HUES64 (cell line): Measurements from ENCODE around the gene ALPG.
"Not testable (repeated sequence)": the region's sequence is repeated elsewhere in the genome, so short reads cannot be mapped to it uniquely, and the experiment has no call there.

Source experiments
- H3K27ac ChIP-seq: 2 replicates; pipeline ENCODE4 v1.7.0; 2013; ENCODE audit warnings: low read depth, low read length, inconsistent platforms
- H3K27me3 ChIP-seq: 2 replicates; pipeline ENCODE4 v1.6.1; 2013; ENCODE audit warnings: mild to moderate bottlenecking, low read length; ENCODE audit not compliant: insufficient read depth
- H3K36me3 ChIP-seq: 2 replicates; pipeline ENCODE4 v1.6.1; 2013; ENCODE audit warnings: mild to moderate bottlenecking, low read length; ENCODE audit not compliant: insufficient read depth
- H3K4me1 ChIP-seq: 2 replicates; pipeline ENCODE4 v1.6.1; 2013; ENCODE audit warnings: mild to moderate bottlenecking, low read length, moderate library complexity; ENCODE audit not compliant: insufficient read depth
- H3K4me3 ChIP-seq: 2 replicates; pipeline ENCODE4 v1.5.1; 2013; ENCODE audit warnings: mild to moderate bottlenecking, low read length, moderate library complexity
- H3K9ac ChIP-seq: 2 replicates; pipeline ENCODE4 v1.6.1; 2013; ENCODE audit warnings: mild to moderate bottlenecking, low read depth, low read length
- H3K9me3 ChIP-seq: 2 replicates; pipeline ENCODE4 v1.6.1; 2013; ENCODE audit warnings: low read depth, low read length; ENCODE audit not compliant: insufficient read depth
- WGBS: fragments of 150-250, 120-280 bp; methylation state at CpG from one replicate; pipeline ENCODE4 v1.1.7; 2013; ENCODE audit warnings: missing lambda C conversion rate; 5-methylcytosine and 5-hydroxymethylcytosine counted together

The ALPG gene

DNA sequence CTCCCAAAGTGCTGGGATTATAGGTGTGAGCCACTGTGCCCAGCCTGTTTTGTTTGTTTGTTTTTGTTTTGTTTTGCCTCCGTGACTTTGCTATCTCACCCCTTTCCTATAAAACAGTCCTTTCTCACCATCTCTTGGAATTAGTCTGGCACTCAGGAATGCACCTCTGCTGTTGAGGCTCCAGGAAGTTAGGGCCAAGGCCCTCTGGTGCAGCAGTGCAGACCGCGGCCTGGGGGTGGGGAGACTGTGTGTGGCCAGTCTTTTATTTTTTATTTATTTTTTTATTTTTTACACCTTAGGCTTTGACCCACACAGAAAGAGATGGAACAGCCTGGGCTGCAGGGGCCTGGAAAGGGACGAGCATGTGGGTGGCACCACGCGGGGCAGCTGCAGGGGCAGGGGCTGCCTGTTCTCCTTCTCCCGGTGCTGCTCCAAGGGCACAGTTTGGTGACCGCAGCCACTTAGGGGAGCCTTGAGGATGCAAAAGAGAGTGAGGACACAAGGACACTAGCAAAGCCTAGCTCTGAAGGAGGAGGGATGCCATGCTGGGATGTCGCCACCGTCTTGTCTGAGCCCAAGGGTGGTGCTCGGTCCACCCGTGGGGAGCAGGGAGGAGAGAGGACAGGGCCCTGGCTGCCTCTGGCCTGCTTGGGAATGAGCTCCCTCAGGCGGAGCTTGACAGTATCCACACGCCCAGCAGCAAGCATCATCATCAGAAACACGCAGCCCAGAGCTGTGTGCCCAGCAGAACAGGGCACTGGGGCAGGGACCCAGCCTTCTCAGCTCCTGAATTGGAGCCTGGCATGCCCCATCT, 29.9 kb downstream of the ALPG start:
- 87% methylated on average over 12 of the region's 15 CpGs for WGBS
- 0 out of 2 replicates have a peak, but pooled peaks cover 3% of the 10 kb centered on the region for H3K4me1 ChIP-seq
- H3K27me3 ChIP-seq: no peaks in the 10 kb centered on the region; the same call in 1 of the 2 replicates

DNA sequence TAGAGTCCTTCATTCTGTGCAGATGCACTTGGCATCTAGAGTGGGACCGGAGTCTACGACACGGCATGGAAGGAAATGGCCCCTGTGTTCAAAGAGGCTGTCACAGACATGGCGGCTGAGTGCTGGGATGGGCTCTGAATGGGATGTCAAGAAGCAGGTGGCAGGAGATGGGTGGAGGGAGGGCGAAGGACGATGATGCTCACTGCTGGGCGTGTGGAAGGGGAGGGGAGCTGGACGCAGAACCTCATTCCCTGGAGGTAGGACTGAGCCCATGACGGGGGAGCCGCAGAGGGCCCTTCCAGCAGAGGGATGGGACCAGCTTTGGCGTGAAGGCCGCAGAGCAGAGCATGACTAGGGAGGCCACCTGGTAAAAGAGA, 30.5 kb downstream of the ALPG start:
- H3K4me3 ChIP-seq: no peak overlapping the region
- H3K27me3 ChIP-seq: no peaks in the 10 kb centered on the region; the same call in 1 of the 2 replicates

More for the DNA sequence above, 29.9 kb downstream of the ALPG start:
- no peaks in the 10 kb centered on the region for H3K9me3 ChIP-seq
- H3K27ac ChIP-seq: no peak overlapping the region
- H3K9ac ChIP-seq: no peak overlapping the region
- H3K4me3 ChIP-seq: no peak overlapping the region
- no peaks in the 10 kb centered on the region for H3K36me3 ChIP-seq

DNA sequence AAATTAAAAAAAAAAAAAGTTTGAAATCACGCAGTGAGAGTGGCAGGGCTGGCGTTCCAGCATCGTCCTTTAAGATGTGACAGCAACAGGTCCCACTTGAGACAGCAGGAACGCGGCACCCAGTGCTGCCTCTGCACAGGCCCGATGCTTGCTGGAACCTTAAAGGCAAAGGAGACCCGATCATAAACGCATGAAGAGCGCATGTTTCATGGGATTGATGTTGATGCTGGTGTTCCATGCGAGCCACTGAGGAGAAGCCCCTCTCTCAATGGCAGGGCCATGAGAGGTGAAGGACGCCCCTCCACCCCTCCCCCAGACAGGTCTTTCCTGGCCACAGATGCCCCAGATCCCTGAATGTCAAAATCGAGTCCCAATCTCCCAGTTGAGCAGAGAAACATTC, 31.4 kb downstream of the ALPG start:
- Histone ChIP-seq H3K9ac (no peak overlapping the region), H3K27ac (no peak overlapping the region), H3K4me3 (no peak overlapping the region), H3K9me3 (no peaks in the 10 kb centered on the region), H3K4me1 (no peaks in the 10 kb centered on the region), H3K36me3 (no peaks in the 10 kb centered on the region), H3K27me3 (no peaks in the 10 kb centered on the region; the same call in 1 of the 2 replicates)
- 90% methylated on average over 12 of the region's 12 CpGs for WGBS

More for the DNA sequence above, 30.5 kb downstream of the ALPG start:
- Histone ChIP-seq H3K27ac (no peak overlapping the region), H3K4me1 (0 out of 2 replicates have a peak, but pooled peaks cover 3% of the 10 kb centered on the region), H3K36me3 (no peaks in the 10 kb centered on the region), H3K9me3 (no peaks in the 10 kb centered on the region), H3K9ac (no peak overlapping the region)
- WGBS: 94% methylated on average over 12 of the region's 12 CpGs

DNA sequence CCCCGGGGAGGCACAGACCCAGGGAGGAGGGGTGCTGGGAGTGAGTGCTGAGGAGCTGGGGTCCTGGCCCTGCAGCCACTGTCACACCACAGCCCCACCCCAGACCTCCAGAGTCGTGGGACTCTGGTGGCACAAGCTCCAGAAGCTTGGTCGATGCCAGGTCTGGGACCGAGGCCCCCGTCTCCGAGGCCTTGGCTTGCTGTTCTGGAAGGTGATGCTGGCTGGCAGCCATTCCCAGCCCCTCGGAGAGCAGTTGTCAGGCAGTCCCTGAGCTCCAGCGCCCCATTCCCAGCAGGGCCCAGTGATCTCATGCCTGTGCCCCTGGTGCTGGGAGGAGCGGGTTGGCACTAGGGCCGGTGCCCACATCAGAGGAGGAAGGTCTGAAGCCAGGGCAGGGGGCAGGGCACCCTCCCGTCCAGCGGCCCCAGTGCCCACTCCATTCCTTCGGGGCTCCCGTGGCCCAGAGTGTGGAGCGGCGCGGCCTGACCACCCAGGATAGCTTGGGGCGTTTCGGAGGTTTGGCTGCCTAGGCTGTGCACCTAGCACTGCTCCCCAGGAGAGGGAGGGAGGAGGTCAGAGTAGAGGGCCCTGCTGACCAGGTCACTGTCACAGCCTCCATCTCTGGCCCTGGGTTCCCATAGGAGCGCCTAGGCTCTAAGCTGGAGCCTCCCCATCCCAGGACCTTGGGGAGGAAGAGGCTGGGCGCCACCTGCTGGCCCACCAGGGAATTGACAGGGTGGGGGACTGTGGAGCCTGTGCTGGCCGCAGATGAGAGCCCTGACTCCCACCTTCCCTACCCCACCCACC, 32.5 kb downstream of the ALPG start:
- Histone ChIP-seq H3K9me3 (no peaks in the 10 kb centered on the region), H3K36me3 (no peaks in the 10 kb centered on the region), H3K4me1 (no peaks in the 10 kb centered on the region), H3K4me3 (no peak overlapping the region), H3K27me3 (no peaks in the 10 kb centered on the region; the same call in 1 of the 2 replicates), H3K27ac (no peak overlapping the region), H3K9ac (no peak overlapping the region)
- 84% methylated on average over 20 of the region's 22 CpGs for WGBS

DNA sequence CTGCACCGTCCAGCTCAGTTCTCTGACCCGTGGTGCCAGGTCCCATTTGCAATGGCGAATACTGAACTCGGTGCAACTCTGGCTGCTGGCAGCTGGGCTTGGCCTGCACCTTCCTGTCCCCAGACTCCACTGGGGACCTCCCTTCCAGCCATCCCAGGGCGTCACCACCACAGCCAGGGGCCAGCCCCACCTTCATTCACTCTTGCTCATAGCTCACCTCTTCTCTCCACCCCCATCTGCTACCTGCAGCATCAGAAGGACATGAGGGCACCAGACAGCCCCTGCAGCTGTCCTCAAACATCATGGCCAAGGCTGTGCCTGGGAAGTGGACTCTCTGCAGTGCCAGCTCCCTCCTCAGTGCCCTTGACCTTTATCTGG, 33.1 kb downstream of the ALPG start:
- H3K4me1 ChIP-seq: no peaks in the 10 kb centered on the region
- no peak overlapping the region for H3K4me3 ChIP-seq
- H3K9ac ChIP-seq: no peak overlapping the region
- no peak overlapping the region for H3K27ac ChIP-seq
- no peaks in the 10 kb centered on the region for H3K9me3 ChIP-seq
- H3K36me3 ChIP-seq: no peaks in the 10 kb centered on the region
- 33% methylated on average over 4 of the region's 5 CpGs for WGBS
- H3K27me3 ChIP-seq: no peaks in the 10 kb centered on the region; the same call in 1 of the 2 replicates

DNA sequence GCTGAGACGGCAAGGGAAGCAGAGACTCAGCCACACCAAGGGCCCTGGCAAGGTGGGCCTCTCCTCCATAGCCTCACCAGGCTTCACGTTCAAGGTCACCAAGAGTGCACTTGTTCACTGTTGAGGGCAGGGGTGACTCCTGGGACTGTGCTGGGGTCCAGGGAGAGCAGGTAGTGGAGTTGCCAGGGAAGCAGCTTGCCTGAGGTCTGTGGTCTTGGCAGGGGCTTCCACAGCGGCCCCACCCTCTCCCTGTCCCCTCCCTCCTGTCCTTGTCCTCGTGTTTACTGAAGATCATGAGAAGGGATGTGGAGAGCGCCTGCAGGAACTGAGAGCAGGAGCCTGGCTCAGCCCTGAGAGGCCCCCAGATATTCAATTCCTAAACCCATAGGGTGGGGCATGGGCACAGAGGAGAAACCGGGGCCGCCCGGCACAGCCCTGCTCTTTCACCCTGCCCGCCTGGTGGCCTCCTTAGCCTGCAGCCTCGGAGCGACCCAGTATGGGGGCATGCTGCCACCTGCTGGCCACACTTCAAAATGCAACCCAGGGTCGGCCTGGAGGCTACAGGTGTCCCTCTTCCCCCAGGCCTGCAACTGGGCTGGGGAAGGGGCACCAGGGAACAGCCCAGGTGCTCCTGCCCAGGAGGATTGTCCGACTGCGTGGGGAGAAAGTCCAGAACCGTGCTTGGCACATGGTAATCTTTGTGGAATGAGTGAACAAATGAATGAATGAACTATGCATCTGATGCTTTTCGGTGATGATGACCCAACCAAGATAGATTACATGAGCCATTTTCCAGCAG, 33.8 kb downstream of the ALPG start:
- 27% methylated on average over 16 of the region's 16 CpGs for WGBS
- H3K4me3 ChIP-seq: not testable (repeated sequence)

DNA sequence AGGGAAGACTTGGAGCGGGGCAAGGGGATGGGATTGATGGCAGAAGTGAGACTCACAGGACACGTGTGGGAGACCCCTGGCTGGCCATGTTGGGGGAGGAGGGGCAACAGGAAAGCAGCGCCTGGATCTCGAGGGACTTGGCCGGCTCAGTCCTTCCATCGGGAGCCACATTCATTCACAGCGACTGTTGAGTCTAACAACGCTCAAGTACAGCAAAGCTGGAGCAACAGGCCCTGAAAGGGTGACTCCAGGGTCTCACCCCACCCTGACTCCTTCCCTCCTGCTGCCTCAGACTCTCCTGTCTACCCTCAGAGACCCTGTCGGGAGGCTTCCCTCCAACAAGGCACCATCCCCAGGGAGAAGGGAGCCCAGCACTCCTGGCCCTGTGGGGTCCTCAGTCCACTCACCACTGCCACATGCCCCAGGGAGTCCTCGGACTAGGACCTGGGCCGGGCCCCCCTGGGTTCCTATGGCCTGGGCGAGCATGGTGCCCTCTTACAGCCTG, 34.6 kb downstream of the ALPG start:
- no peaks in the 10 kb centered on the region for H3K36me3 ChIP-seq
- no peak overlapping the region for H3K27ac ChIP-seq
- no peak overlapping the region for H3K9ac ChIP-seq
- no peaks in the 10 kb centered on the region for H3K4me1 ChIP-seq
- 86% methylated on average over 12 of the region's 12 CpGs for WGBS
- no peak overlapping the region for H3K4me3 ChIP-seq
- H3K9me3 ChIP-seq: no peaks in the 10 kb centered on the region
- no peaks in the 10 kb centered on the region; the same call in 1 of the 2 replicates for H3K27me3 ChIP-seq

More for the DNA sequence above, 33.8 kb downstream of the ALPG start:
- H3K27ac ChIP-seq, H3K4me1 ChIP-seq, H3K9me3 ChIP-seq, H3K36me3 ChIP-seq, H3K9ac ChIP-seq, H3K27me3 ChIP-seq: not testable (repeated sequence)

DNA sequence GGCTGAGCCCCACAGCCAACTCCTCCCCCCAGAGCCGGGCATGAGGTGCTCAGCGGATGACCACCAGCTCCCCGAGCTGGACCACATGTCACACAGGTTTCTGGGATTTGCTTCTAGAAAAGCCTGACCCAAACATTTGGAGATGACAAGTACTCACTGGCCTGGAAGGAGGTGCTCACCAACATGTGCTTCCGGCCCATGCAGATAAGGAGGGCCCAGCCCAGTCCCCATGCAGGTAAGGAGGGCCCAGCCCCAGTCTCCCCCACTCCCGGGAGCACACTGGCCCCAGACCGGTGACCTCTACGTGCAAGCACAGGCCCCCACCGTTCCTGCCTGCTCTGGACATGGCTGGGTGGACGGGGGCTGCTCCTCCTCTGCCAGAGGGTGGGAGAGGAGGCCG, 35.3 kb downstream of the ALPG start:
- not testable (repeated sequence) for H3K4me3 ChIP-seq, H3K4me1 ChIP-seq, H3K36me3 ChIP-seq, H3K9ac ChIP-seq, H3K9me3 ChIP-seq, H3K27me3 ChIP-seq, H3K27ac ChIP-seq
- 88% methylated on average over 7 of the region's 10 CpGs for WGBS

DNA sequence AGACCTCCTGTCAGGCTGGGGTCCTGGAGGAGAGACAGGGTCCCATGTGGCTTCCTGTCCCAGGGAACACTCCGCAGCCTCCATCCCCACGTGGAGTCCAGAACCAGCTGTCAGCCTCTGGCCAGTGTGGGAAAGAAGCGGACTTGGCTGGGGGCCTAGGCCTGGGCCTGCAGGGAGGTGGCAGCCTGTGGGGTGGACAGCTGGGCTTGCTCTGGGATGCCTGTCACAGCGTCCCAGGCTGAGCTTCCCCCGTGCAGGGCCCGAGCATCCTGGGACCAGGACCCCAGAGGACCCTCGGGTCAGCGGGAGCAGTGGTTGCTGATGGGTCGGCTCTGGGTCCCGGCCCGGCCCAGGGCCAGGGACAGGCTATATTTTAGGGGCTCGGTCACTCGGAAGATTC, 35.8 kb downstream of the ALPG start:
- H3K36me3 ChIP-seq, H3K4me3 ChIP-seq: not testable (repeated sequence)
- WGBS: 84% methylated on average over 13 of the region's 13 CpGs

DNA sequence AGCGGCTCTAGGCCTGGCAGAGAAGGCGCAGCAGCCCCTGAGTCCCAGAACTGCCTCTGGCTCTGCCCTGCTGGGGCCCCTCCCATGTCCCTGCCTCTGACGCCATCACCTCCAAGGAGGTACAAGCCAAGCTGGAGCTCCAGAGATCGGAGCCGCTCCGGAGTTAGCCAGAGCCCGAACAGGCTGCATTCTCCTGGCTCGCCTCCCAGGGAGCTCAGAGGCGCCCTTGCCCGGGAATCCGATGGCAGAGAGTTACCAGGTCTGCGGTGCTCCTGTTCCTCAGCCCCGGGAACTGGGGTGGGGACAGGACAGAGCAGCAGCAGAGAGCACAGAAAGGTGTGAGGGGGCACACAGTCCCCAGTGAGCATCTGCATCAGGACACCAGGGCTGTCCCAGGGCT, 36.4 kb downstream of the ALPG start:
- H3K4me1 ChIP-seq, H3K27ac ChIP-seq, H3K27me3 ChIP-seq, H3K36me3 ChIP-seq, H3K9me3 ChIP-seq, H3K9ac ChIP-seq, H3K4me3 ChIP-seq: not testable (repeated sequence)
- WGBS: 99% methylated on average over 5 of the region's 13 CpGs

More for the DNA sequence above, 35.8 kb downstream of the ALPG start:
- not testable (repeated sequence) for H3K9me3 ChIP-seq, H3K27me3 ChIP-seq, H3K4me1 ChIP-seq, H3K27ac ChIP-seq, H3K9ac ChIP-seq
